H1 (cell line): Measurements from ENCODE around the gene ZBTB9. TPM values are rescaled to one million over a fixed set of nuclear protein-coding genes. Genes with fewer than 3 reads are reported as not detected.

Source experiments
- CTCF ChIA-PET: fragments of 300-600 bp; sonication (Branson Sonifier 250); formaldehyde crosslinking; loops from one replicate; lab custom pipeline; 2021; ENCODE audit not compliant: partially characterized antibody; lab: Charles Lee
- POLR2A ChIA-PET: fragments of 300-600 bp; sonication (Branson Sonifier 250); formaldehyde crosslinking; loops from one replicate; lab custom pipeline; 2021; ENCODE audit warnings: inconsistent platforms; ENCODE audit not compliant: partially characterized antibody; lab: Charles Lee
- DNase-seq, 2 experiments: peaks; one replicate each; pipeline versions ENCODE4 v3.0.0 to v3.0.0-alpha.2; 2010 to 2022; ENCODE audit warnings: low spot score in 2 of 2, low read depth in 1 of 2, mixed read lengths in 1 of 2
- FAIRE-seq: peaks from 2 replicates; lab custom pipeline; 2011; peaks lifted over from hg19 to GRCh38; lab: Jason Lieb, UNC
- H2AFZ ChIP-seq: 2 replicates; pipeline ENCODE4 v1.8.1; 2012; ENCODE audit warnings: low read length, inconsistent platforms
- H2AK5ac ChIP-seq: 2 replicates; pipeline ENCODE4 v1.6.1; 2013; ENCODE audit warnings: low read depth, low read length
- H2BK120ac ChIP-seq: replicated peaks from 2 replicates; pipeline ENCODE3; 2013; ENCODE audit warnings: low read depth, low read length, inconsistent platforms
- H2BK12ac ChIP-seq: 2 replicates; pipeline ENCODE4 v1.6.1; 2013; ENCODE audit warnings: low read depth, low read length
- H2BK15ac ChIP-seq: 2 replicates; pipeline ENCODE4 v1.6.1; 2013; ENCODE audit warnings: low read length
- H2BK20ac ChIP-seq: 2 replicates; pipeline ENCODE4 v1.6.1; 2013; ENCODE audit warnings: low read length
- H2BK5ac ChIP-seq: 2 replicates; pipeline ENCODE4 v1.6.1; 2013; ENCODE audit warnings: low read depth, low read length
- H3K14ac ChIP-seq: 2 replicates; pipeline ENCODE4 v1.6.1; 2013; ENCODE audit warnings: inconsistent platforms; ENCODE audit not compliant: insufficient read length
- H3K18ac ChIP-seq: 2 replicates; pipeline ENCODE4 v1.6.1; 2013; ENCODE audit warnings: low read length; ENCODE audit errors: extremely low read depth
- H3K23ac ChIP-seq: 2 replicates; pipeline ENCODE4 v1.6.1; 2013; ENCODE audit warnings: inconsistent platforms; ENCODE audit not compliant: insufficient read length
- H3K23me2 ChIP-seq: 2 replicates; pipeline ENCODE4 v1.6.1; 2013; ENCODE audit warnings: low read depth, low read length
- H3K27ac ChIP-seq: 2 replicates; pipeline ENCODE4 v1.6.1; 2011; ENCODE audit warnings: low read depth, low read length, inconsistent platforms
- H3K27me3 ChIP-seq, 4 experiments: replicated peaks in 1 of 4; 1 replicate in 1 of 4; 2 replicates in 3 of 4; pipeline versions ENCODE4 v1.6.1 to v1.8.1; 2011 to 2013; ENCODE audit warnings: low read length in 3 of 4, mild to moderate bottlenecking in 3 of 4, inconsistent platforms in 2 of 4, mixed read lengths in 2 of 4, moderate library complexity in 1 of 4; ENCODE audit not compliant: control insufficient read depth in 3 of 4, insufficient read depth in 3 of 4; ENCODE audit errors: extremely low read depth in 1 of 4
- H3K36me3 ChIP-seq, 4 experiments: 2 replicates each; pipeline versions ENCODE4 v1.6.1 to v1.8.1; 2011 to 2013; ENCODE audit warnings: mild to moderate bottlenecking in 4 of 4, low read length in 3 of 4, moderate library complexity in 2 of 4, control low read depth in 1 of 4, inconsistent platforms in 1 of 4; ENCODE audit not compliant: insufficient read depth in 4 of 4, control insufficient read depth in 2 of 4
- H3K4ac ChIP-seq: replicated peaks from 2 replicates; pipeline ENCODE3; 2013; ENCODE audit warnings: low read length, low read depth, mixed read lengths, inconsistent platforms; ENCODE audit not compliant: insufficient read length
- H3K4me1 ChIP-seq, 4 experiments: replicated peaks in 1 of 4; 1 replicate in 1 of 4; 2 replicates in 3 of 4; pipeline versions ENCODE4 v1.6.1 to v1.8.1; 2011 to 2013; ENCODE audit warnings: low read length in 3 of 4, inconsistent platforms in 2 of 4, mixed read lengths in 1 of 4; ENCODE audit not compliant: insufficient read depth in 4 of 4, control insufficient read depth in 3 of 4
- H3K4me2 ChIP-seq, 2 experiments: 2 replicates each; pipeline versions ENCODE4 v1.6.1 to v1.8.1; 2011 to 2013; ENCODE audit warnings: low read depth in 2 of 2, low read length in 2 of 2, control low read depth in 1 of 2, inconsistent platforms in 1 of 2, mild to moderate bottlenecking in 1 of 2; ENCODE audit not compliant: insufficient read depth in 1 of 2
- H3K4me3 ChIP-seq, 4 experiments: fragments of 200-600, 300-600 bp in 1 of 4; sonication (generic), shearing (Covaris generic), sonication (Bioruptor Twin) in 1 of 4; 2 replicates each; pipeline versions ENCODE4 v1.5.1 to v1.8.1; 2011 to 2016; ENCODE audit warnings: low read length in 4 of 4, low read depth in 3 of 4, control low read depth in 2 of 4, inconsistent platforms in 2 of 4, mild to moderate bottlenecking in 2 of 4, mixed read lengths in 1 of 4, moderate library complexity in 1 of 4; ENCODE audit not compliant: insufficient read depth in 2 of 4; ENCODE audit errors: extremely low read depth in 1 of 4
- H3K56ac ChIP-seq: replicated peaks from 2 replicates; pipeline ENCODE3; 2013; ENCODE audit warnings: low read depth, mild to moderate bottlenecking, mixed read lengths, low read length, inconsistent platforms; ENCODE audit not compliant: insufficient read length
- H3K79me1 ChIP-seq: 2 replicates; pipeline ENCODE4 v1.6.1; 2013; ENCODE audit warnings: low read depth, low read length, control low read depth
- H3K79me2 ChIP-seq, 2 experiments: 2 replicates each; pipeline versions ENCODE4 v1.6.1 to v1.8.1; 2012 to 2013; ENCODE audit warnings: low read length in 2 of 2, mild to moderate bottlenecking in 2 of 2, inconsistent platforms in 1 of 2; ENCODE audit not compliant: insufficient read depth in 2 of 2, control insufficient read depth in 1 of 2
- H3K9ac ChIP-seq, 4 experiments: replicated peaks in 1 of 4; 1 replicate in 1 of 4; 2 replicates in 3 of 4; pipeline versions ENCODE4 v1.6.1 to v1.8.1; 2011 to 2013; ENCODE audit warnings: low read depth in 3 of 4, low read length in 3 of 4, control low read depth in 2 of 4, mild to moderate bottlenecking in 2 of 4, moderate library complexity in 2 of 4, inconsistent platforms in 1 of 4; ENCODE audit errors: extremely low read depth in 1 of 4
- H3K9me3 ChIP-seq, 2 experiments: 2 replicates each; pipeline versions ENCODE4 v1.6.1 to v1.8.1; 2012 to 2013; ENCODE audit warnings: mild to moderate bottlenecking in 2 of 2, moderate library complexity in 2 of 2, control low read depth in 1 of 2, inconsistent platforms in 1 of 2, low read depth in 1 of 2, low read length in 1 of 2, mixed read lengths in 1 of 2; ENCODE audit not compliant: insufficient read depth in 2 of 2
- H4K20me1 ChIP-seq, 2 experiments: replicated peaks in 1 of 2; 2 replicates each; pipeline versions ENCODE3 to v1.8.1; 2011 to 2013; ENCODE audit warnings: inconsistent platforms in 2 of 2, low read length in 2 of 2, mild to moderate bottlenecking in 1 of 2; ENCODE audit not compliant: insufficient read depth in 2 of 2, control insufficient read depth in 1 of 2
- H4K5ac ChIP-seq: 2 replicates; pipeline ENCODE4 v1.6.1; 2013; ENCODE audit warnings: low read length, low read depth, mixed read lengths, inconsistent platforms; ENCODE audit not compliant: insufficient read length
- H4K8ac ChIP-seq: 2 replicates; pipeline ENCODE4 v1.8.0; 2013; ENCODE audit warnings: mild to moderate bottlenecking, moderate library complexity, low read length, inconsistent platforms; ENCODE audit not compliant: insufficient read depth; ENCODE audit errors: extremely low read depth
- H4K91ac ChIP-seq: replicated peaks from 2 replicates; pipeline ENCODE3; 2013; ENCODE audit warnings: low read length, mixed read lengths, inconsistent platforms; ENCODE audit not compliant: insufficient read length
- ATF2 ChIP-seq: IDR thresholded peaks from 2 replicates; pipeline ENCODE4 v1.6.1; 2012; ENCODE audit warnings: low read length, inconsistent platforms
- FOSL1 ChIP-seq: IDR thresholded peaks from 2 replicates; pipeline ENCODE4 v1.6.1; 2011; ENCODE audit warnings: mild to moderate bottlenecking, low read depth, low read length, moderate library complexity; ENCODE audit not compliant: insufficient read depth
- RXRA ChIP-seq: IDR thresholded peaks from 2 replicates; pipeline ENCODE4 v1.6.1; 2011; ENCODE audit warnings: low read depth, mild to moderate bottlenecking, low read length, moderate library complexity; ENCODE audit not compliant: insufficient read depth
- SP1 ChIP-seq: IDR thresholded peaks from 2 replicates; pipeline ENCODE4 v1.6.1; 2011; ENCODE audit warnings: low read depth, low read length
- WGBS, 2 experiments: shearing (Covaris generic) in 1 of 2; methylation state at CpG; one replicate each; pipeline versions ENCODE4 v1.1.6 to v1.1.7; 2013 to 2015; ENCODE audit warnings: low lambda C conversion rate in 2 of 2, mixed read lengths in 2 of 2, inconsistent platforms in 1 of 2, low coverage in 1 of 2, missing lambda C conversion rate in 1 of 2; ENCODE audit not compliant: insufficient replicate concordance in 2 of 2, insufficient coverage in 1 of 2, insufficient read length in 1 of 2; ENCODE audit errors: extremely low coverage in 1 of 2, missing lambda C conversion rate in 1 of 2; 5-methylcytosine and 5-hydroxymethylcytosine counted together
- polyA plus RNA-seq, 7 experiments: library from polyadenylated mRNA; depleted of rRNA in 3 of 7; stranded (reverse) in 5 of 7; unstranded in 2 of 7; fragments of >200 nt in 5 of 7; fragments of 200-250 nt in 2 of 7; gene quantifications; 1 replicate in 5 of 7; 2 replicates in 1 of 7; 4 replicates in 1 of 7; pipeline versions ENCODE4 v1.2.1 to v1.2.3, GENCODE V29; 2011 to 2013; ENCODE audit warnings: missing spikeins in 2 of 7, mixed read lengths in 2 of 7
- total RNA-seq: library from RNA; stranded (reverse); fragmentation: NEBNext Ultra II Directional; extraction: Animal tissue kit (Norgen Biotek cat#: 25700); gene quantifications from 2 replicates; pipeline ENCODE4 v1.2.1, GENCODE V29; 2021

Gene ZBTB9
- total and polyA plus RNA-seq, 2 of the 8 experiments (the other 6 are each of a cell fraction or from before 2014, with no cell fraction given), result 16.9 to 20.2 TPM

GRCh38 chr6:33437666-33438065 lies 16.7 kb upstream of the ZBTB9 start:
- no peak for DNase-seq
- no peak overlapping the region for H2BK5ac ChIP-seq
- no peak overlapping the region for H2BK20ac ChIP-seq
- H3K4me3 ChIP-seq, result no peak overlapping the region
- no peak overlapping the region for H3K56ac ChIP-seq
- H3K4ac ChIP-seq, result no peak overlapping the region
- H3K79me2 ChIP-seq, result peaks cover 0 to 35% of the 10 kb centered on the region in 2 experiments; a peak in 2 of 4 replicates
- H3K9ac ChIP-seq, result no peak overlapping the region
- no peak overlapping the region for H3K14ac ChIP-seq
- ChIA-PET POLR2A (interaction anchor here (1.2 to 14.8 kb wide), 2 partner anchors 14 to 19 kb away, joined by 4 to 381 read pairs; partner anchors contain the start of gene ZBTB9), CTCF (interaction anchor here (1.9 kb wide), 1 partner anchor 8 kb away, joined by 6 read pairs; no protein-coding TSS in a partner anchor)
- no peaks in the 10 kb centered on the region; a peak in 1 of 4 replicates for H3K9me3 ChIP-seq
- H4K8ac ChIP-seq, result no peak overlapping the region
- TF ChIP-seq ATF2 (no peak), FOSL1 (no peak), RXRA (no peak), SP1 (no peak)
- WGBS, 2 experiments, result 95% methylated on average over 18 of the region's 18 CpGs; no CpG with 5 or more reads in 1 of the 2 experiments
- H2BK12ac ChIP-seq, result no peak overlapping the region
- H3K4me1 ChIP-seq, result peaks cover 0 to 9% (median 7%) of the 10 kb centered on the region in 4 experiments; a peak in 6 of 7 replicates
- no peak overlapping the region for H2AK5ac ChIP-seq
- H2AFZ ChIP-seq, result no peak overlapping the region
- no peak overlapping the region for H2BK15ac ChIP-seq
- FAIRE-seq, result no peak
- H4K5ac ChIP-seq, result no peak overlapping the region
- H3K79me1 ChIP-seq, result peaks cover 3% of the 10 kb centered on the region; the same call in 1 of the 2 replicates
- H3K23ac ChIP-seq, result no peak overlapping the region
- no peak overlapping the region for H3K18ac ChIP-seq
- no peaks in the 10 kb centered on the region for H3K27me3 ChIP-seq
- no peak overlapping the region for H3K27ac ChIP-seq
- H2BK120ac ChIP-seq, result no peak overlapping the region
- no peak overlapping the region for H4K91ac ChIP-seq
- H3K36me3 ChIP-seq, result peaks cover 45 to 75% (median 66%) of the 10 kb centered on the region in 4 experiments
- H3K4me2 ChIP-seq, result no peak overlapping the region
- H4K20me1 ChIP-seq, result peaks cover 4 to 26% of the 10 kb centered on the region in 2 experiments
- peaks cover 7% of the 10 kb centered on the region for H3K23me2 ChIP-seq
